ENCODE results near the gene CFAP410. TPM values are rescaled to one million over a fixed set of nuclear protein-coding genes. Genes with fewer than 3 reads are reported as not detected.
"Not testable (repeated sequence)": the region's sequence is repeated elsewhere in the genome, so short reads cannot be mapped to it uniquely, and the experiment has no call there.

The CFAP410 gene
- total RNA-seq, 1 experiment from 2014 or later = 5.0 TPM

- no peak for DNase-seq (ENCODE audit: extremely low read depth, low read depth)
Observed at GRCh38 chr21:44352253-44352860, 13.2 kb upstream of the CFAP410 start.

GRCh38 chr21:44351535-44352252, 12.5 kb upstream of the CFAP410 start:
- DNase-seq (ENCODE audit: extremely low read depth, low read depth) = no peak

- no peak for DNase-seq (ENCODE audit: extremely low read depth, low read depth)
Observed at GRCh38 chr21:44350773-44351481, 11.7 kb upstream of the CFAP410 start.

- no peak for DNase-seq (ENCODE audit: extremely low read depth, low read depth)
Observed at GRCh38 chr21:44349847-44350772, 10.9 kb upstream of the CFAP410 start.

GRCh38 chr21:44349416-44349846, 10.2 kb upstream of the CFAP410 start:
- DNase-seq (ENCODE audit: extremely low read depth, low read depth) = no peak

GRCh38 chr21:44348861-44349260, 9.7 kb upstream of the CFAP410 start:
- no peak for DNase-seq (ENCODE audit: extremely low read depth, low read depth)

- DNase-seq (ENCODE audit: extremely low read depth, low read depth) = no peak
Observed at GRCh38 chr21:44347911-44348451, 8.8 kb upstream of the CFAP410 start.

- DNase-seq (ENCODE audit: extremely low read depth, low read depth) = no peak
Observed at GRCh38 chr21:44345495-44345894, 6.3 kb upstream of the CFAP410 start.

GRCh38 chr21:44344541-44345183, 5.5 kb upstream of the CFAP410 start:
- DNase-seq (ENCODE audit: extremely low read depth, low read depth) = no peak

- DNase-seq (ENCODE audit: extremely low read depth, low read depth) = not testable (repeated sequence)
Observed at GRCh38 chr21:44342981-44343380, 3.8 kb upstream of the CFAP410 start.

GRCh38 chr21:44341726-44342458, 2.7 kb upstream of the CFAP410 start:
- DNase-seq (ENCODE audit: extremely low read depth, low read depth) = not testable (repeated sequence)

- DNase-seq (ENCODE audit: extremely low read depth, low read depth) = peak; percentile 37
Observed at GRCh38 chr21:44337941-44338895, 972 bp downstream of the CFAP410 start.

- DNase-seq (ENCODE audit: extremely low read depth, low read depth) = no peak
Observed at GRCh38 chr21:44337449-44337848, 1.7 kb downstream of the CFAP410 start.

- DNase-seq (ENCODE audit: extremely low read depth, low read depth) = no peak
Observed at GRCh38 chr21:44335266-44336059, 3.7 kb downstream of the CFAP410 start.

GRCh38 chr21:44334329-44335030, 4.7 kb downstream of the CFAP410 start:
- no peak for DNase-seq (ENCODE audit: extremely low read depth, low read depth)

- no peak for DNase-seq (ENCODE audit: extremely low read depth, low read depth)
Observed at GRCh38 chr21:44333509-44334328, 5.5 kb downstream of the CFAP410 start.

Data from NCI-H460 (cell line).